HS-27A (cell line): ENCODE results near the gene MGAT4C.
"Not testable (repeated sequence)": the region's sequence is repeated elsewhere in the genome, so short reads cannot be mapped to it uniquely, and the experiment has no call there.

ENCODE experiments used
- DNase-seq: peaks from one replicate; pipeline ENCODE4 v3.0.0-alpha.2; 2012; ENCODE audit warnings: low read depth, missing footprints

MGAT4C gene

DNA sequence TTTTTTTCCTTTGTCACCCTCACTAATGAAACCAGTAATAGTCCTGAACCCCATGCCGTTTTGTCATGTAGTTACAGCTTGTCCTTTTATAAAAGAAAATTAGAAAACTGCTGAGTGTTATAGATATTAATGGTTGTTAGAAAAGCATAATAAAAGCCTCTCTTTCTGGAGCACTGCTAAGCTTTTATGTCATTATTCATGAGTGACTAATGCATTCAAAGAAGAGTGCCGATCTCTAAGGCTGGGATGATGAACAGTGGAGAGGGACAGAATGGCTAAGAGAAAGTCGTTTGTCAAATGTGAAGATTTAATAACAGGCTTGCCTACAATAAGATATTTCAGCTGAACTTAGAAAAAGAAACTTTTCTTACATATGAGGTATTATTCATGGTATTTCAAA, 121.6 kb downstream of the MGAT4C start:
- no peak for DNase-seq

DNA sequence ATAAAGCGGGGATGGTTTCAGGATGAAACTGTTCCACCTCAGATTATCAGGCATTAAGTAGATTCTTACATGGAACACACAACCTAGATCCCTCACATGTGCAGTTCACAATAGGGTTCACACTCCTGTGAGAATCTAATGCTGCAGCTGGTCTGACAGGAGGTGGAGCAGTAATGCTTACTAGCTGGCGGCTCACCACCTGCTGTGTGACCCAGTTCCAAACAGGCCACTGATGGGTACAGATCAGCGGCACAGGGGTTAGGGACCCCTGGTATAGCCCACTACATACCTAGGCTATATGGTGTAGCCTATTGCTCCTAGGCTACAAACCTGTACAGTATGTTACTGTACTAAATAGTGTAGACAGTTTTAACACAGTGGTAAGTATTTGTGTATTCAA, 129.3 kb downstream of the MGAT4C start:
- not testable (repeated sequence) for DNase-seq

DNA sequence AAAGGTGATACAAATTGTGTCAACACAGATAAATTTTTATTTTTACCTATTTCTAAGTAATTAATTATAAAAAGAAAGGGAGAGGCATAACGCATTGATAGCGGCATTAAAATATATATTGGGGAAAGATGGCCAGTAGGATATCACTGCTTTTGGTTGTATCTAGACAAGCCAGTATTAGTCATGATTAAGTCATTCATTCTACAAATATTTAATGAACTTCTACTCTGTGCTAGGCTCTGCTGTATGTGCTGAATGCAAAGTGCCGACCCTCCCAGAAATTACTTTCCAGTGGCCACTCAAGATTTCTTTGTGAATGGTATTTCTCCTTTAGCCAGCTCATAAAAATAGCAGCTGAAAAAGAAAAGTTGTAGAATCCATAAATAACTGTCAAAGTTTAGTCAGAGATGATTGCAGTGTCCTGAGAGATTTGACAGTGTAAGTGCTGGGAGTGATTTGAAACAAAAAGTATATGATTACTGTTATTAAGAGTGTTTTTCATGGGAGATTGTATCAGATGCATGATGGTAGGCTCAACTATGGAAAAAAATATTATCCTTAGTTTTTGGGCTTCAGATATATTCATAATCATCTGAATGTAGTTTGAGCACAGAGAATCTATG, 133.2 kb downstream of the MGAT4C start:
- no peak for DNase-seq

DNA sequence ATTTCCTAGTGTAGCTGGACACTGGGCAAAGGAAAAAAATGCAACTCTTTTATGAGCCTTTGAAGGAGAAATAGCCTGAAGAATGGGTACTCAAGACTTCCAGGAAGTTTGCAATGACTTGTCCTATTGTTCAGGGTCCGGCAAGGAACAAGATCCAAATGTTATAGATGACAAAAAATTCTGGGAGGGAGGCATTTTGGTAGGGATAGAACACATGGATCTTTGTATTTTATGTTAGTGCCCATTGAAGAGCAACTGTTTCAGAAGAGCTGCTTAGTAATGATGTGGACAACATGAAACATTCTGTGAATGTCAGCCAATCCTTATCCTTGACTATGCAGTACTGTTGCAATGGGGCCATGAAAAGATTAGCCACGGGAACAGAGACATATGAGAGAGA, 138.0 kb downstream of the MGAT4C start:
- DNase-seq = no peak

GRCh38 chr12:86117711-86118110, 138.5 kb downstream of the MGAT4C start:
- no peak for DNase-seq

GRCh38 chr12:86104087-86104486, 152.1 kb downstream of the MGAT4C start:
- no peak for DNase-seq

GRCh38 chr12:86097161-86097560, 159.0 kb downstream of the MGAT4C start:
- DNase-seq = no peak

- no peak for DNase-seq
Observed at GRCh38 chr12:86091681-86092080, 164.5 kb downstream of the MGAT4C start.

GRCh38 chr12:86081843-86082242, 174.3 kb downstream of the MGAT4C start:
- no peak for DNase-seq

GRCh38 chr12:86059052-86059451, 197.1 kb downstream of the MGAT4C start:
- not testable (repeated sequence) for DNase-seq

DNA sequence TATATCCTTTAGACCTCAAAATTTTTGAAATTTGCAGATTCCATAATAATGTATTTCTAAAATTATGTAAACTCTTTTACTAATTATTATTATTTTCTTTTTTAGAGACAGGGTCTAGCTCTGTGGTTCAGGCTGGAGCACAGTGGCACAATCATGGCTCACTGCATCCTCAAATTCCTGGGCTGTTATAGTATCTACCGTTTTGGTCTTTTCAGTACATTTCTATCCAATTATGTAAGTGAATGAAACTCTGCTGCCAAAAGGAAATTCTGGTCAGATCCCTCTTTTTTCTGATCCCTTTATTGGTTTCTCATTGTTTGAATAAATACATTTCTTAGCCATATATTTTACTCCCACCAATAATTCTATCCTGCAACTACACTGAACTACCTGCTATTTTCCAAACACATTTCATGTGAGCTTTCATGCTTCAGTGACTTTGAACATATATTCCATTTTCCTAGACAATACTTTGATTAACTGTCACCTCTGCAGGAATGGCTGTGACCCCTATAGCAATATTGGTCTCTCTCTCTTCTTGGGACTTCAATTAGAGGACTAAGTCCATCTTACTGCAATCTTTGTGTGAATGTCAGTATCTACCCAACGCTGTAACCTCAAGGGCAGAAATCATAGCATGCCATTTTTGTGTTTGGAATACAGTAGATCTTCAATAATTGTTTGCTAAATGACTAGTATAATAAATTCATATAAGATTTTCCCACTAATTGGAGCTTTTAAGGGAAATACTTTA, 198.9 kb downstream of the MGAT4C start:
- DNase-seq = no peak

- no peak for DNase-seq
Observed at GRCh38 chr12:86052921-86053320, 203.3 kb downstream of the MGAT4C start.

DNA sequence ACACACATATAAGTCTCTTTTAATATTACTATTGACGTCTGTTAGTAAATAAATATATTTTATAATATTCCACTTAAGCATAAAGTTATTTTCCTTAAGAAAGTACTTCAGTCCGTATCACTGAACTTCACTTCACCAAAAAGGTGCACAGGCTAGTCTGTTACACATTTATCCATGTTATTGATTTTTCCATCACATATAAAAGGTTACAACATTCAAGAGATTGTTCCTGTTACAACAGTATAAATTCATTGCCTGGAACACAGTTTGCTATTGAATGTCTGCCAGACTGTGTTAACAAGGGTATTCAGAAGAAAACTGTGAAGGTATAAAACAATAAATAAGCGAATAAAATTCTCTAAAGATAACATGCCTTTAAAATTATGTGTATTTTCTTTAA, 206.2 kb downstream of the MGAT4C start:
- DNase-seq = no peak

DNA sequence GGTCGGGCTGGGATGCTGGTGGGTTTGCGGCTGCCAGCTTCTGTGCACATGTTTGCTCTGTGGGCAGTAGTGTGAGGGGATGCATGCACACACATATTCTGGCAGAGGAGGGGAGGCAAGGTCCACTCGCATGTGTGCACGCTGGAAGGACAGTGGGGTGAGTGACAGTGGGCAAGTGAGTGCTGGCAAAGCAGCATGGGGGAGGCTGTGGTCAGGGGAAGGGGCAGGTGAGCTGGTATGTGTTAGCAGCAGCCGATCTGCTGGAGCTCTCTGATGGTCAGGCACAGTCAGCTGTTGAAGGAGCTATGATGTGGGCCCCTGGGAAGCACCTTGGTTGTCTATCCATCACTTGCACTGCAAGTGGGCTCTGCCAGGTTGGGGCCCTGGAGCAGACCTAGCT, 211.8 kb downstream of the MGAT4C start:
- DNase-seq = no peak

DNA sequence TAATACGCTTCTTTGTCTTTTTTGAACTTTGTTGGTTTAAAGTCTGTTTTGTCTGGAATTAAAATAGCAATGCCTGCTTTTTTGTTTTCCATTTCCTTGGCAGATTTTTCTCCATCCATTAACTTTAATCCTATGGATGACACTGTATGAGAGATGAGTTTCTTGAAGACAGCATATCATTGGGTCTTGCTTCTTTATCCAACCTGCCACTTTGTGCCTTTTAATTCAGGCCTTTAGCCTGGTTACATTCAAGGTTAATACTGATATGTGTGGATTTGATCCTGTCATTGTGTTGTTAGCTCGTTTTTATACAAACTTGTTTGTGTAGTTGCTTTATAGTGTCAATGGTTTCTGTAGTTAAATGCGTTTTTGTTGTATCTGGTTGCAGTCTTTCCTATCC, 214.1 kb downstream of the MGAT4C start:
- DNase-seq = no peak

DNA sequence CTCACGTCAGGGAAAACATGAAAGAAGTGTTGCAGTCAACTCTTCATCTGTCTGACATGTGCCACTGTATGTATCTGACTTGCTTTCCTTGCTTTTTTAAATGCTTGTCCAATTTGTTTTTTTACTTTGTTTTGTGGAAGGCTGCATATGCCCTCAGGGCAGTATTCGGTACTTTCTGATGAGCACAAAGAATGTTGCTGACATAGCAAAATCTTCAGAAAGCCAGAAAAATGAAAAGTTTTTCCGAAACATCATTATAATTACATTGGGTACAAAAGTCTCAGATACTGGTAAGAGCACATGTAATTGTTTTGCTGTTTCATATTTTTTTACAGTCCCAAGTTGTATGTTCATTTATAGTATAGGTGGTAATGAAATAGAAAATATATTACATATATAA, 237.8 kb downstream of the MGAT4C start:
- DNase-seq = no peak

DNA sequence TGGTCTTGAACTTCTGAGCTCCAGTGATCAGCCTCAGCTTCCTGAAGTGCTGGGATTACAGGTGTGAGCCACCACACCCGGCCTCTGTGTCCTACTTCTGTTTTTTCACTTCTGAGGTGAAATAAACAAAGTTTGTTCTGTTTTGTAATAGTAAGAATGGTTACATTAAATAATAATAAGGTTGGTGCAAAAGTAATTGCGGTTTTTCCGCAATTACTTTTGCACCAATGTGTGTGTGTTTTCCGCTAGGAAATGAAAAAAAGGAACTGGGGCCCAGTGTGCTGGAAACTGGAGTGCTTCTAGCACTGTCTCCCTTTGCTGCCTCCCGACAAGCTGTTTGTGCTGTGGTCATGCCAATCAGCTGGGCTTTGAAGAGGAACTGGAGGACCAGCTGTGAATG, 241.2 kb downstream of the MGAT4C start:
- no peak for DNase-seq

DNA sequence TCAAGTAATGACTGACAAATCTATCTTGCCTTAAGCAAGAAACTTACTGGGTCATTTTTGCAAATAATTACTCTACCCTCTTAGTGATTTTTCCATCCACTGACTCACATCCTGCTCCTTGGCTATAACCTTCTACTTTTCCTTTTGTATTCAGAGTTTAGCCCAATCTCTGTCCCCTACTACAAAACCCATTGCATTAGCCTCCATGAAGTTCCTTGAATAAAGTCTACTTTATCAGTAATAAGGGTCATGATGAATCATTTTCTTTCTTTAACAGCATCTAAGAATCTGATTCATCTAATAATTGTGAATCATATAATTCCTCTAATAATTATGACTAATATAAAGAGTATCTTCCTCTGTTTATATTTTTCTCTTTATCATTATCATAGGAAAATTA, 249.5 kb downstream of the MGAT4C start:
- DNase-seq = no peak

DNA sequence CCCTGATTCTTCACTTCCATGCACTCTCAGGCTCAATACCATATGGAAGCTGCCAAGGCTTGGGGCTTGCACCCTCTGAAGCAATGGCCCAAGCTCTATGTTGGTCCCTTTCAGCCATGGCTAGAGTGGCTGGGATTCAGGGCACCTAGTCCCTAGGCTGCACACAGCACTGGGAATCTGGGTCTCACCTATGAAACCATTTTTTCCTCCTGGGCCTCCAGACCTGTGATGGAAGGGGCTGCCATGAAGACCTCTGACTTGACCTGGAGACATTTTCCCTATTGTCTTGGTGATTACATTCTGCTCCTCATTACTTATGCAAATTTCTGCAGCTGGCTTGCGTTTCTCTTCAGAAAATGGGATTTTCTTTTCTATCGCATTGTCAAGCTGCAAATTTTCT, 258.1 kb downstream of the MGAT4C start:
- no peak for DNase-seq

- no peak for DNase-seq
Observed at GRCh38 chr12:85996280-85996679, 259.9 kb downstream of the MGAT4C start.

- DNase-seq = no peak
Observed at GRCh38 chr12:85993746-85994145, 262.4 kb downstream of the MGAT4C start.

- DNase-seq = no peak
Observed at GRCh38 chr12:85985996-85986395, 270.2 kb downstream of the MGAT4C start.

DNA sequence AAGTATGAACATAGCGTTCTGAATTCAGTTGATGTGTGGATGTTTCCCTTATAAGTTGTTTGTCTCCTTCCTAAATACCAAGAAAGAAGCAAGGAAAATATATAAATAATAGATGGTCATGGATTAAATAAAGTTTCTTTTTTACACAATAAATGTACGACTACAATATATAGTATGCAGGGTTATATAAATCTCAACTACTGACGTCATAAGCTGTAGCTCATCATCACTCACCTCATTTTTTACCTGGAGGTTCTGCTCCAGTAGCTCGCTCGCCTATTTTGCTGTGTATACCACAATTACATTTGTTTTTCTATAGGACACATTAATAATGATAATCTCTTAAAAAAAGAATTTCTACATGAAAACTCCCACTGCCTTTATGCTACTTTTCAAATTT, 272.6 kb downstream of the MGAT4C start:
- DNase-seq = no peak

- peak; percentile 14 for DNase-seq
Observed at GRCh38 chr12:85979641-85980040, 276.6 kb downstream of the MGAT4C start.
